Tibial artery (tissue), 4 donors: Measurements from ENCODE around the gene FFAR3.

Experiments used
- DNase-seq, 2 donors: peaks; one replicate each; pipeline ENCODE4 v3.0.0-alpha.2; 2019
- H3K27ac ChIP-seq, 2 donors: fragments of 200-600 bp; sonication (generic) in 1 of 2; 1 replicate in 1 of 2; 2 replicates in 1 of 2; pipeline ENCODE4 v1.5.1; 2018 to 2019; ENCODE audit warnings: mild to moderate bottlenecking in 1 of 2
- H3K27me3 ChIP-seq, 2 donors: fragments of 200-600 bp; sonication (generic) in 1 of 2; one replicate each; pipeline versions ENCODE4 v1.5.1 to v1.6.0; 2016 to 2019
- H3K36me3 ChIP-seq, 3 donors: fragments of 200-600 bp; sonication (generic) in 2 of 3; one replicate each; pipeline ENCODE4 v1.5.1; 2016 to 2019; ENCODE audit warnings: mild to moderate bottlenecking in 2 of 3
- H3K4me1 ChIP-seq, 4 donors: fragments of 200-600 bp; sonication (generic) in 2 of 4; 1 replicate in 3 of 4; 2 replicates in 1 of 4; pipeline ENCODE4 v1.5.1; 2016 to 2019
- H3K4me3 ChIP-seq, 2 donors: fragments of 200-600 bp; sonication (generic) in 1 of 2; 1 replicate in 1 of 2; 2 replicates in 1 of 2; pipeline ENCODE4 v1.5.1; 2018 to 2019; ENCODE audit warnings: mild to moderate bottlenecking in 2 of 2
- H3K9me3 ChIP-seq, 3 donors: fragments of 200-600 bp; sonication (generic) in 1 of 3; one replicate each; pipeline ENCODE4 v1.5.1; 2016 to 2019
- CTCF ChIP-seq, 2 experiments: fragments of 200-600 bp in 1 of 2; fragments of 450-650 bp in 1 of 2; IDR thresholded peaks; one replicate each; pipeline ENCODE4 v1.5.1; 2017 to 2019; ENCODE audit warnings: antibody characterized with exemption in 2 of 2, mild to moderate bottlenecking in 1 of 2, moderate library complexity in 1 of 2
- intact Hi-C: fragments of 100-400 bp; cut with DNase I; formaldehyde crosslinking; loops from one replicate; pipeline ENCODE4 v1.15.0; 2023; ENCODE audit warnings: low total_unique reads

FFAR3 gene

GRCh38 chr19:35357867-35358573 lies at the start of gene FFAR3:
Gene FFAR3 (plus strand): TSS chr19:35358460. CDS start chr19:35358891, 431 bp downstream.
- no peak for TF ChIP-seq CTCF (IDR thresholded peaks at IDR 0.05)
- intact Hi-C loops, result no loop called here
- Histone ChIP-seq H3K4me1 (no peaks in the 10 kb centered on the region), H3K9me3 (no peaks in the 10 kb centered on the region), H3K27me3 (peaks cover 0 to 15% of the 10 kb centered on the region in 2 donors), H3K4me3 (no peak within 1 kb of the TSS), H3K36me3 (no peaks in the 10 kb centered on the region), H3K27ac (no peak within 1 kb of the TSS)
- peak; percentile 48 to 69 for DNase-seq

GRCh38 chr19:35308910-35309309 lies 49.4 kb upstream of the FFAR3 start:
- TF ChIP-seq CTCF (IDR thresholded peaks at IDR 0.05), result no peak
- DNase-seq, result no peak
- H3K9me3 ChIP-seq, result no peaks in the 10 kb centered on the region
- no peak overlapping the region for H3K27ac ChIP-seq
- peaks cover 0 to 35% of the 10 kb centered on the region in 2 donors for H3K27me3 ChIP-seq
- H3K36me3 ChIP-seq, result no peaks in the 10 kb centered on the region
- intact Hi-C loops, result no loop called here
- peaks cover 0 to 4% (median 0%) of the 10 kb centered on the region in 4 donors for H3K4me1 ChIP-seq
- no peak overlapping the region for H3K4me3 ChIP-seq

GRCh38 chr19:35309481-35310279 lies 48.6 kb upstream of the FFAR3 start:
- DNase-seq, result no peak
- peaks cover 0 to 4% (median 0%) of the 10 kb centered on the region in 4 donors for H3K4me1 ChIP-seq

GRCh38 chr19:35310331-35310730 lies 47.9 kb upstream of the FFAR3 start:
- no peak overlapping the region for H3K27ac ChIP-seq
- peaks cover 0 to 4% (median 0%) of the 10 kb centered on the region in 4 donors for H3K4me1 ChIP-seq
- H3K4me3 ChIP-seq, result no peak overlapping the region
- H3K27me3 ChIP-seq, result peaks cover 0 to 29% of the 10 kb centered on the region in 2 donors
- intact Hi-C loops, result no loop called here
- TF ChIP-seq CTCF (IDR thresholded peaks at IDR 0.05), result no peak
- DNase-seq, result no peak
- no peaks in the 10 kb centered on the region for H3K9me3 ChIP-seq
- H3K36me3 ChIP-seq, result no peaks in the 10 kb centered on the region

More at GRCh38 chr19:35309481-35310279, 48.6 kb upstream of the FFAR3 start:
- Histone ChIP-seq H3K9me3 (no peaks in the 10 kb centered on the region), H3K4me3 (no peak overlapping the region), H3K27me3 (peaks cover 0 to 35% of the 10 kb centered on the region in 2 donors), H3K27ac (no peak overlapping the region), H3K36me3 (no peaks in the 10 kb centered on the region)
- intact Hi-C loops, result no loop called here
- TF ChIP-seq CTCF (IDR thresholded peaks at IDR 0.05), result no peak

GRCh38 chr19:35310811-35311465 lies 47.3 kb upstream of the FFAR3 start:
- no peak overlapping the region for H3K27ac ChIP-seq
- H3K36me3 ChIP-seq, result no peaks in the 10 kb centered on the region
- intact Hi-C loops, result no loop called here
- peaks cover 0 to 4% (median 0%) of the 10 kb centered on the region in 4 donors for H3K4me1 ChIP-seq
- peaks cover 0 to 33% of the 10 kb centered on the region in 2 donors for H3K27me3 ChIP-seq
- no peak for DNase-seq
- no peaks in the 10 kb centered on the region for H3K9me3 ChIP-seq
- no peak for TF ChIP-seq CTCF (IDR thresholded peaks at IDR 0.05)
- no peak overlapping the region for H3K4me3 ChIP-seq
